K562 (cell line): ENCODE data around the gene ANXA7. TPM values are rescaled to one million over a fixed set of nuclear protein-coding genes. Genes with fewer than 3 reads are reported as not detected.
"Not testable (repeated sequence)": the region's sequence is repeated elsewhere in the genome, so short reads cannot be mapped to it uniquely, and the experiment has no call there.

Source experiments
- ATAC-seq: fragments of 200-7000 bp; cut with Tn5 transposase; 3 replicates; pipeline ENCODE4 v1.9.1; 2020; ENCODE audit warnings: moderate library complexity
- BruUV-seq: library from RNA; stranded (reverse); fragments of 400-500 nt; replicated peaks from 2 replicates; lab custom pipeline; 2021; lab: Mats Ljungman, UMichigan
- CTCF ChIA-PET: fragments of 300-600 bp; formaldehyde crosslinking; extraction: SDS; loops from one replicate; lab custom pipeline; 2021; ENCODE audit warnings: low intra/inter-chr PET ratio; lab: Yijun Ruan, JAX
- POLR2A ChIA-PET: fragments of 300-600, 350-650 bp; sonication (Branson Sonifier 250); formaldehyde crosslinking; extraction: SDS; loops from one replicate; lab custom pipeline; 2021; ENCODE audit warnings: antibody characterized with exemption, inconsistent platforms; lab: Yijun Ruan, JAX
- DNase-seq, 4 experiments: peaks; one replicate each; pipeline versions ENCODE4 v3.0.0 to v3.0.0-alpha.2; 2011 to 2018; ENCODE audit warnings: low spot score in 3 of 4, mixed read lengths in 3 of 4; ENCODE audit errors: extremely low read depth in 1 of 4
- FAIRE-seq: peaks from 2 replicates; lab custom pipeline; 2011; peaks lifted over from hg19 to GRCh38; lab: Jason Lieb, UNC
- H2AFZ ChIP-seq: 2 replicates; pipeline ENCODE4 v1.6.0; 2011; ENCODE audit warnings: low read depth, low read length, control low read depth, inconsistent platforms
- H3K27ac ChIP-seq: fragments of 200-600 bp; 3 replicates; pipeline ENCODE4 v1.8.0; 2011; ENCODE audit warnings: low read depth, mild to moderate bottlenecking, control low read depth, inconsistent platforms, low read length, moderate library complexity, mixed read lengths; ENCODE audit errors: extremely low read depth
- H3K27me3 ChIP-seq, 2 experiments: fragments of 300-600 bp in 1 of 2; 2 replicates in 1 of 2; 3 replicates in 1 of 2; pipeline versions ENCODE4 v1.6.0 to v1.8.0; 2011; ENCODE audit warnings: inconsistent platforms in 2 of 2, low read length in 2 of 2, mild to moderate bottlenecking in 1 of 2, mixed read lengths in 1 of 2, moderate library complexity in 1 of 2; ENCODE audit not compliant: control insufficient read depth in 2 of 2, insufficient read depth in 2 of 2
- H3K36me3 ChIP-seq: fragments of 300-600 bp; 3 replicates; pipeline ENCODE4 v1.8.0; 2011; ENCODE audit warnings: mild to moderate bottlenecking, low read length, inconsistent platforms; ENCODE audit not compliant: control insufficient read depth, insufficient read depth
- H3K4me1 ChIP-seq, 2 experiments: fragments of 200-600 bp in 1 of 2; replicated peaks in 1 of 2; 2 replicates in 1 of 2; 3 replicates in 1 of 2; pipeline versions ENCODE4 v1.5.1 to v1.8.0; 2011; ENCODE audit warnings: inconsistent platforms in 2 of 2, low read length in 2 of 2, mild to moderate bottlenecking in 1 of 2, mixed read lengths in 1 of 2, moderate library complexity in 1 of 2; ENCODE audit not compliant: control insufficient read depth in 2 of 2, insufficient read depth in 2 of 2
- H3K4me2 ChIP-seq: 2 replicates; pipeline ENCODE4 v1.6.1; 2011; ENCODE audit warnings: low read length, control low read depth, inconsistent platforms, mixed read lengths; ENCODE audit not compliant: insufficient read depth
- H3K4me3 ChIP-seq: fragments of 200-600 bp; sonication (generic), shearing (Covaris generic); 2 replicates; pipeline ENCODE4 v1.5.1; 2016; ENCODE audit warnings: control low read depth, inconsistent platforms
- H3K79me2 ChIP-seq: fragments of 200-600 bp; 3 replicates; pipeline ENCODE4 v1.8.0; 2011; ENCODE audit warnings: low read length, inconsistent platforms; ENCODE audit not compliant: control insufficient read depth, insufficient read depth
- H3K9ac ChIP-seq, 2 experiments: 2 replicates each; pipeline versions ENCODE4 v1.6.0 to v1.6.1; 2011; ENCODE audit warnings: low read depth in 2 of 2, low read length in 2 of 2, control low read depth in 1 of 2, inconsistent platforms in 1 of 2, mild to moderate bottlenecking in 1 of 2, mixed read lengths in 1 of 2; ENCODE audit not compliant: insufficient read depth in 1 of 2
- H3K9me1 ChIP-seq: one replicate; pipeline ENCODE4 v1.6.0; 2011; ENCODE audit warnings: inconsistent platforms, mild to moderate bottlenecking, low read length, moderate library complexity; ENCODE audit not compliant: control insufficient read depth, insufficient read depth
- H3K9me3 ChIP-seq: replicated peaks from 2 replicates; pipeline ENCODE4 v1.5.1; 2011; ENCODE audit warnings: low read depth, low read length, inconsistent platforms; ENCODE audit not compliant: control insufficient read depth, insufficient read depth
- H4K20me1 ChIP-seq: replicated peaks from 2 replicates; pipeline ENCODE4 v1.6.1; 2011; ENCODE audit warnings: low read length, inconsistent platforms, mixed read lengths; ENCODE audit not compliant: control insufficient read depth, insufficient read depth
- BCOR ChIP-seq: fragments of 450-650 bp; IDR thresholded peaks from 2 replicates; pipeline ENCODE4 v1.6.1; 2016
- C11orf30 ChIP-seq: fragments of 450-650 bp; IDR thresholded peaks from 2 replicates; pipeline ENCODE4 v1.6.1; 2016; ENCODE audit warnings: low read depth, mild to moderate bottlenecking
- MAFF ChIP-seq: IDR thresholded peaks from 2 replicates; pipeline ENCODE4 v1.6.1; 2012; ENCODE audit warnings: low read length, improper control_type of control experiment
- MAFG ChIP-seq: fragments of 450-650 bp; conservative IDR thresholded peaks from 2 replicates; pipeline ENCODE4 v1.6.1; 2016; ENCODE audit warnings: missing genetic modification characterization, missing compliant biosample characterization
- MAFK ChIP-seq: IDR thresholded peaks from 2 replicates; pipeline ENCODE4 v1.6.1; 2011; ENCODE audit warnings: low read length, improper control_type of control experiment
- SPI1 ChIP-seq: IDR thresholded peaks from 2 replicates; pipeline ENCODE4 v1.6.1; 2011; ENCODE audit warnings: low read depth, low read length, control low read depth, borderline replicate concordance
- THRAP3 ChIP-seq: fragments of 450-650 bp; IDR thresholded peaks from 2 replicates; pipeline ENCODE4 v1.6.1; 2016; ENCODE audit warnings: mild to moderate bottlenecking, inconsistent platforms, borderline replicate concordance
- ZNF316 ChIP-seq: fragments of 450-650 bp; IDR thresholded peaks from 2 replicates; pipeline ENCODE4 v1.6.1; 2016
- WGBS: fragments of 100-300 bp; shearing (Covaris generic); methylation state at CpG from one replicate; pipeline ENCODE4 v1.1.6; 2016; ENCODE audit warnings: low coverage, mixed read lengths; ENCODE audit not compliant: insufficient coverage; ENCODE audit errors: missing lambda C conversion rate; 5-methylcytosine and 5-hydroxymethylcytosine counted together
- in situ Hi-C: fragments of 300-500 bp; cut with MboI; formaldehyde crosslinking; loops from 4 replicates; pipeline ENCODE4 v1.15.0; 2018; ENCODE audit warnings: inconsistent platforms, mixed read lengths
- intact Hi-C: fragments of 100-400 bp; cut with micrococcal nuclease; formaldehyde crosslinking; loops from 2 replicates; pipeline ENCODE4 v1.14.2; 2022
- polyA plus RNA-seq, 8 experiments: library from polyadenylated mRNA; depleted of rRNA in 4 of 8; stranded (reverse) in 5 of 8; unstranded in 3 of 8; fragments of >200 nt; fragmentation: Nextera tagmentation in 2 of 8; fragmentation: Illumina TruSeq in 1 of 8; extraction: Ambion mirVana in 2 of 8; extraction: Trizol in 1 of 8; gene quantifications; 2 replicates each; pipeline versions ENCODE4 v1.2.1 to v1.2.3, GENCODE V29; 2011 to 2014; ENCODE audit warnings: inconsistent platforms in 1 of 8, missing spikeins in 1 of 8
- total RNA-seq, 7 experiments: library from RNA; depleted of rRNA in 6 of 7; stranded (reverse); fragments of >200 nt in 6 of 7; fragmentation: Illumina TruSeq in 2 of 7; extraction: Trizol in 2 of 7; gene quantifications; 2 replicates each; pipeline versions ENCODE4 v1.2.1 to v1.2.3, GENCODE V29; 2011 to 2021; ENCODE audit warnings: low replicate concordance in 1 of 7

ANXA7 gene
- total and polyA plus RNA-seq, 9 of the 15 experiments (the other 6 are each of a cell fraction or from before 2014, with no cell fraction given), result 81.6 to 157 (median 122) TPM

DNA sequence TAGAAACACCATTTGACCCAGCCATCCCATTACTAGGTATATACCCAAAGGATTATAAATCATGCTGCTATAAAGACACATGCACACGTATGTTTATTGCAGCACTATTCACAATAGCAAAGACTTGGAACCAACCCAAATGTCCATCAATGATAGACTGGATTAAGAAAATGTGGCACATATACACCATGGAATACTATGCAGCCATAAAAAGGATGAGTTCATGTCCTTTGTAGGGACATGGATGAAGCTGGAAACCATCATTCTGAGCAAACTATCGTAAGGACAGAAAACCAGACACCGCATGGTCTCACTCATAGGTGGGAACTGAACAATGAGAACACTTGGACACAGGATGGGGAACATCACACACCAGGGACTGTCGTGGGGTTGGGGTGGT lies 19.5 kb downstream of the ANXA7 start:
- H3K4me2 ChIP-seq, H3K27me3 ChIP-seq, intact Hi-C loops, H2AFZ ChIP-seq: not testable (repeated sequence)
- peaks cover 70% of the 10 kb centered on the region for H3K36me3 ChIP-seq
- TF ChIP-seq BCOR, result 0 out of 2 replicates have a peak, but pooled peaks have one; percentile 19
- TF ChIP-seq, all 486 proteins: peak for 1; not testable (repeated sequence) for 485
- H3K27ac ChIP-seq, H4K20me1 ChIP-seq, DNase-seq, POLR2A ChIA-PET, H3K9me1 ChIP-seq, CTCF ChIA-PET, ATAC-seq, H3K9me3 ChIP-seq, BruUV-seq, H3K4me1 ChIP-seq, FAIRE-seq, H3K4me3 ChIP-seq, H3K9ac ChIP-seq, in situ Hi-C loops: not testable (repeated sequence)
- WGBS, result 91% methylated on average over 3 of the region's 4 CpGs
- peaks cover 19% of the 10 kb centered on the region; the same call in 2 of the 3 replicates for H3K79me2 ChIP-seq

DNA sequence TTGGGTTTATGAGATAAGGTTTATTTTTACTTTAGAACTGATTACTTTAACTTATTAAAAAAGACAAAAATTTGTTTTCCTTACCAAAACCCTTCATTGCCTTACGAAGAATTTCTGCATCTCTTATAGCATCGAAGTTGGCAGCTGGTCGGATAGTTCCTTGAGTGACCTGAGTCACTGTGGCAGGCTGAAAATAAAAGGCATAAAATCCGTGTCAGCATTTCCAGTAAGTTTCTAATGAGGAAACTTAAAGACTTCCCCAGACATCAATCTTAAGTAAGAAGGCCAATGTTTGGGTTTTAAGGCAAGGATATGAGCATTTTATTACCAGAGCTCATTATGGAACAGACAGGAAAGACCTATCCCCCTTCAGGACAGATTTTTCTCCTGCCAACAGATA lies 25.6 kb downstream of the ANXA7 start:
- Histone ChIP-seq H3K4me2 (no peak overlapping the region), H3K4me1 (no peaks in the 10 kb centered on the region), H3K36me3 (peaks cover 81% of the 10 kb centered on the region), H2AFZ (no peak overlapping the region), H4K20me1 (no peaks in the 10 kb centered on the region), H3K4me3 (no peak overlapping the region), H3K79me2 (peaks cover 8% of the 10 kb centered on the region; the same call in 2 of the 3 replicates), H3K9me1 (no peaks in the 10 kb centered on the region), H3K9me3 (no peaks in the 10 kb centered on the region), H3K27me3 (no peaks in the 10 kb centered on the region), H3K9ac (no peak overlapping the region), H3K27ac (no peak overlapping the region)
- intact Hi-C loops (no loop called here), in situ Hi-C loops (no loop called here)
- DNase-seq, result no peak
- TF ChIP-seq ZNF316 (peak; percentile 82), MAFK (peak; percentile 57), MAFF (peak; percentile 67), SPI1 (no peak), MAFG (tag) (0 out of 2 replicates have a peak, but pooled peaks have one; percentile 11), THRAP3 (no peak), C11orf30 (peak; percentile 60)
- no peak for FAIRE-seq
- ATAC-seq, result no peak
- no TSS peak for BruUV-seq
- ChIA-PET CTCF (no interaction called here), POLR2A (interaction anchor here (0.7 kb wide), 1 partner anchor 9 kb away, joined by 3 read pairs; no protein-coding TSS in a partner anchor)
- WGBS, result 94% methylated on average over 4 of the region's 4 CpGs
